HG03439 (cell line): Measurements from ENCODE around the gene RRBP1.

Experiments
- ATAC-seq: cut with Tn5 transposase; IDR thresholded peaks from one replicate; pipeline ENCODE4 v1.9.1; 2021; ENCODE audit warnings: mild to moderate bottlenecking, moderate library complexity; ENCODE audit not compliant: unreplicated experiment

The RRBP1 gene

GRCh38 chr20:17684077-17684888 is 2.2 kb upstream of the RRBP1 start:
- no peak for ATAC-seq

- no peak for ATAC-seq
Measured at GRCh38 chr20:17683218-17684076, 1.4 kb upstream of the RRBP1 start.

GRCh38 chr20:17682889-17683198 is 802 bp upstream of the RRBP1 start:
- no peak for ATAC-seq

GRCh38 chr20:17681726-17682102 is 328 bp downstream of the RRBP1 start:
- peak; percentile 24 for ATAC-seq

- ATAC-seq: peak; percentile 46
Measured at GRCh38 chr20:17680836-17681725, 961 bp downstream of the RRBP1 start.

GRCh38 chr20:17679941-17680835 is 1.9 kb downstream of the RRBP1 start:
- no peak for ATAC-seq

GRCh38 chr20:17678886-17679285 is 3.2 kb downstream of the RRBP1 start:
- ATAC-seq: no peak

GRCh38 chr20:17678295-17678694 is 3.7 kb downstream of the RRBP1 start:
- no peak for ATAC-seq

GRCh38 chr20:17676942-17677341 is 5.1 kb downstream of the RRBP1 start:
- ATAC-seq: no peak

- ATAC-seq: no peak
Measured at GRCh38 chr20:17676378-17676759, 5.7 kb downstream of the RRBP1 start.

- ATAC-seq: no peak
Measured at GRCh38 chr20:17675519-17676377, 6.3 kb downstream of the RRBP1 start.

- ATAC-seq: no peak
Measured at GRCh38 chr20:17674722-17675518, 7.1 kb downstream of the RRBP1 start.

GRCh38 chr20:17673084-17673483 is 9.0 kb downstream of the RRBP1 start:
- no peak for ATAC-seq

GRCh38 chr20:17671565-17671964 is 10.5 kb downstream of the RRBP1 start:
- ATAC-seq: no peak

- no peak for ATAC-seq
Measured at GRCh38 chr20:17671011-17671410, 11.0 kb downstream of the RRBP1 start.

GRCh38 chr20:17669306-17669931 is 12.6 kb downstream of the RRBP1 start:
- no peak for ATAC-seq

GRCh38 chr20:17668432-17668831 is 13.6 kb downstream of the RRBP1 start:
- ATAC-seq: no peak

GRCh38 chr20:17667445-17667844 is 14.6 kb downstream of the RRBP1 start:
- ATAC-seq: no peak
